ENCODE results near the gene MKRN2. TPM values are rescaled to one million over a fixed set of nuclear protein-coding genes. Genes with fewer than 3 reads are reported as not detected.

MKRN2 gene
- total RNA-seq, 1 experiment from 2014 or later, result 10.8 TPM

- DNase-seq (ENCODE audit: low spot score), result no peak
These were observed 2.9 kb upstream of the MKRN2 start for GRCh38 chr3:12553921-12554391.

- DNase-seq (ENCODE audit: low spot score), result no peak
These were observed 585 bp upstream of the MKRN2 start for GRCh38 chr3:12556314-12556689.

- DNase-seq (ENCODE audit: low spot score), result peak; percentile 49
These were observed 700 bp downstream of the MKRN2 start for GRCh38 chr3:12557473-12558100.

GRCh38 chr3:12558706-12559105, 1.8 kb downstream of the MKRN2 start:
- no peak for DNase-seq (ENCODE audit: low spot score)

- no peak for DNase-seq (ENCODE audit: low spot score)
These were observed 2.6 kb downstream of the MKRN2 start for GRCh38 chr3:12559520-12559919.

- DNase-seq (ENCODE audit: low spot score), result no peak
These were observed 3.8 kb downstream of the MKRN2 start for GRCh38 chr3:12560505-12561190.

- no peak for DNase-seq (ENCODE audit: low spot score)
These were observed 4.5 kb downstream of the MKRN2 start for GRCh38 chr3:12561397-12561796.

GRCh38 chr3:12562451-12562850, 5.6 kb downstream of the MKRN2 start:
- no peak for DNase-seq (ENCODE audit: low spot score)

GRCh38 chr3:12566976-12567375, 10.1 kb downstream of the MKRN2 start:
- DNase-seq (ENCODE audit: low spot score), result no peak

GRCh38 chr3:12568747-12569146, 11.9 kb downstream of the MKRN2 start:
- DNase-seq (ENCODE audit: low spot score), result no peak

GRCh38 chr3:12569836-12570235, 12.9 kb downstream of the MKRN2 start:
- DNase-seq (ENCODE audit: low spot score), result no peak

- DNase-seq (ENCODE audit: low spot score), result no peak
These were observed 15.1 kb downstream of the MKRN2 start for GRCh38 chr3:12571986-12572385.

- DNase-seq (ENCODE audit: low spot score), result no peak
These were observed 17.2 kb downstream of the MKRN2 start for GRCh38 chr3:12574131-12574530.

- DNase-seq (ENCODE audit: low spot score), result no peak
These were observed 17.8 kb downstream of the MKRN2 start for GRCh38 chr3:12574661-12575060.

- DNase-seq (ENCODE audit: low spot score), result no peak
These were observed 20.5 kb downstream of the MKRN2 start for GRCh38 chr3:12577379-12577778.

GRCh38 chr3:12578742-12579141, 21.9 kb downstream of the MKRN2 start:
- no peak for DNase-seq (ENCODE audit: low spot score)

- no peak for DNase-seq (ENCODE audit: low spot score)
These were observed 22.6 kb downstream of the MKRN2 start for GRCh38 chr3:12579456-12579855.

GRCh38 chr3:12579905-12580304, 23.0 kb downstream of the MKRN2 start:
- no peak for DNase-seq (ENCODE audit: low spot score)

- no peak for DNase-seq (ENCODE audit: low spot score)
These were observed 25.8 kb downstream of the MKRN2 start for GRCh38 chr3:12582730-12583129.

- DNase-seq (ENCODE audit: low spot score), result no peak
These were observed 26.4 kb downstream of the MKRN2 start for GRCh38 chr3:12583280-12583679.

- no peak for DNase-seq (ENCODE audit: low spot score)
These were observed 27.2 kb downstream of the MKRN2 start for GRCh38 chr3:12584083-12584482.

- DNase-seq (ENCODE audit: low spot score), result no peak
These were observed 28.3 kb downstream of the MKRN2 start for GRCh38 chr3:12585181-12585580.

GRCh38 chr3:12585970-12586369, 29.1 kb downstream of the MKRN2 start:
- no peak for DNase-seq (ENCODE audit: low spot score)

Data from HT-29 (cell line).